GM18498 (cell line): ENCODE data around the gene FBLN2.

Source experiments
- ATAC-seq: cut with Tn5 transposase; IDR thresholded peaks from one replicate; pipeline ENCODE4 v1.9.1; 2021; ENCODE audit warnings: mild to moderate bottlenecking, moderate library complexity; ENCODE audit not compliant: unreplicated experiment

The FBLN2 gene

GRCh38 chr3:13565581-13566452 is 16.9 kb downstream of the FBLN2 start:
- ATAC-seq = no peak

DNA sequence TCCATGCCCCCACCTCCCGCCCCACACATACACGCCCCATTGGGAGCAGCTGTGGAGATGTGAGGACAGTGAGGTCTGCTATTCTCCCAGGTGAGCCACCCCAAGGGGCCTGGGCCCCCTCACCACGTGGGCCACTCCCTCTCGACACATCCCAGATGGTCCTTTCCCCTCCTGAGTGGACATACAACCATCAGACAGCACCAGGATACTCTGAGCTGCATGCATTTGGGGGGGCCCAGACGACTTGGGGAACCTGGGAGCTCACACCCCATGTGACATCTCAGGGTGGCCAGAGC is 17.5 kb downstream of the FBLN2 start:
- no peak for ATAC-seq

- no peak for ATAC-seq
Measured at GRCh38 chr3:13566769-13567310, 17.9 kb downstream of the FBLN2 start.

GRCh38 chr3:13567684-13568514 is 19.0 kb downstream of the FBLN2 start:
- no peak for ATAC-seq

DNA sequence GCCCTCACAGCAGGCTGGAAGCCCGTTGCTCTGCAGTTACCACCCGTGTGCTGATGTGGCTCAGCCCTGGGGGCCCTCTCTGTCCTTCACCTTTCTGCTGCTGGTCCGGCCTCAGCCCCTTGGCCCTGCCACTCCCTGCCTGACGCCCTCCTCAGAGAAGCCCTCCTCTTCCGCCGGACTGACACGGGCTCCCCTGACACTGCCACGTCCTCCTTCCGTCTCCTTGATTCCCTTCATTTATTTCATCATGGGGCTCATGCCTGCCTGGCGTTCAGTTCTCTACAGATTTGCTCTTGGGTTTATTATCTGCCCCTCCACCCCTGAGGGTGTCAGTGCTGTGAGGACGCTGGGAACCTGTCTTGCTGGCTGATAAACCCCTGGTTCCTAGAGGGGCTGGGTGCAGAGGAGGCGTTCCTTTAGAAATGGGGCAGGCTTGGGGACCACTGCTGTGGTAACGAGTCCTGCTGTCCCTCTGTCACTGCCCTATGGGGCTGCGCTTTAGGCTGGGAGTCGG is 19.6 kb downstream of the FBLN2 start:
- no peak for ATAC-seq

- no peak for ATAC-seq
Measured at GRCh38 chr3:13569201-13569600, 20.3 kb downstream of the FBLN2 start.

GRCh38 chr3:13569641-13570390 is 20.9 kb downstream of the FBLN2 start:
- ATAC-seq = no peak

DNA sequence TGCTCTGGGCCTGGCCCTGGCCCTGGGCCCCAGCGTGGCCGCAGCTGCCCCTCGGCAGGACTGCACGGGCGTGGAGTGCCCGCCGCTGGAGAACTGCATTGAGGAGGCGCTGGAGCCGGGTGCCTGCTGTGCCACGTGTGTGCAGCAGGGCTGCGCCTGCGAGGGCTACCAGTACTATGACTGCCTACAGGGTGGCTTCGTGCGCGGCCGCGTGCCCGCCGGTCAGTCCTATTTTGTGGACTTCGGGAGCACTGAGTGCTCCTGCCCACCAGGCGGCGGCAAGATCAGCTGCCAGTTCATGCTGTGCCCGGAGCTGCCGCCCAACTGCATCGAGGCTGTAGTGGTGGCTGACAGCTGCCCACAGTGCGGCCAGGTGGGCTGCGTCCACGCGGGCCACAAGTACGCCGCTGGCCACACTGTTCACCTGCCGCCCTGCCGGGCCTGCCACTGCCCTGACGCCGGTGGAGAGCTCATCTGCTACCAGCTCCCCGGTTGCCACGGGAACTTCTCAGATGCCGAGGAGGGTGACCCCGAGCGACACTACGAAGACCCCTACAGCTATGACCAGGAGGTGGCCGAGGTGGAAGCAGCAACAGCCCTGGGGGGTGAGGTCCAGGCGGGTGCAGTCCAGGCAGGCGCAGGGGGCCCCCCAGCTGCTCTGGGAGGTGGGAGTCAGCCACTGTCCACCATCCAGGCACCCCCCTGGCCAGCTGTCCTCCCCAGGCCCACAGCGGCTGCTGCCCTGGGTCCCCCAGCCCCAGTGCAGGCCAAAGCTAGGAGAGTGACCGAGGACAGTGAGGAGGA is 21.7 kb downstream of the FBLN2 start:
- ATAC-seq = no peak

GRCh38 chr3:13571264-13571663 is 22.3 kb downstream of the FBLN2 start:
- no peak for ATAC-seq

- no peak for ATAC-seq
Measured at GRCh38 chr3:13571831-13572750, 23.2 kb downstream of the FBLN2 start.

- ATAC-seq = no peak
Measured at GRCh38 chr3:13572926-13573623, 24.1 kb downstream of the FBLN2 start.

DNA sequence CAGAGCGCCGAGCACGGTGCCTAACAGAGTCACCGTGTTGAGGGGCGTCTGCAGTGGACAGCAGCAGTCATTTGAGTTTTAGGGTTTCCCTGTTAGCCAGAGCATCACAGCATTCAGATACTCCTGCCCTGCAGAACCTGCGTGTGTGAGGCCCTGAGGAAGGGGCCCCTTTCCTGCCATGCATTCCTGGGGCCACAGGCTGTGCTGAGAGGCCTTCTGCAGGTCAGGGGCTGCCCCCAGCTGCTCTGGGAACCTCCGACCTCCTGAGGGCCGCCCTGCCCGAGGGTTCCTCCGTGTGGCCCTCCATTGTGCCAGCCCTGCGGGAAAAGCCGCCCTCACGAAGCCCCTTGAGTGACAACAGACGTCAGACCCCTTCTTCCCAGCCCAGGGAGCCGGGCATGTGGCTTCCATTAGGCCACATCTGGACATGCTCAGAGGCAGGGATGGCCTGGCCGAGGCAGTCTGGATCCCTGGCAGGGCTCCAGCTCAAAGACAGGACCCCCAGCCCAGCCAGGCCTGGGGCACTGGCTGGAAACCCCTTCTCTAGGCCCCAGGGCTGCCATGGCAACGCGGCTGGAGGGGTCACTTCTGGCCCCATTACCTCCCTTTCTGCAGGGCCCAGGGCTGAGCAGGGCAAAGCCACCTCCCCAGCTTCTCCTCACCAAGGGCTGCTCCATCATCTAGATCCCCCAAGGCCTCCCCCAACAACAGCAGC is 25.3 kb downstream of the FBLN2 start:
- ATAC-seq = no peak

GRCh38 chr3:13574798-13575451 is 26.0 kb downstream of the FBLN2 start:
- no peak for ATAC-seq

- no peak for ATAC-seq
Measured at GRCh38 chr3:13575459-13576061, 26.6 kb downstream of the FBLN2 start.

DNA sequence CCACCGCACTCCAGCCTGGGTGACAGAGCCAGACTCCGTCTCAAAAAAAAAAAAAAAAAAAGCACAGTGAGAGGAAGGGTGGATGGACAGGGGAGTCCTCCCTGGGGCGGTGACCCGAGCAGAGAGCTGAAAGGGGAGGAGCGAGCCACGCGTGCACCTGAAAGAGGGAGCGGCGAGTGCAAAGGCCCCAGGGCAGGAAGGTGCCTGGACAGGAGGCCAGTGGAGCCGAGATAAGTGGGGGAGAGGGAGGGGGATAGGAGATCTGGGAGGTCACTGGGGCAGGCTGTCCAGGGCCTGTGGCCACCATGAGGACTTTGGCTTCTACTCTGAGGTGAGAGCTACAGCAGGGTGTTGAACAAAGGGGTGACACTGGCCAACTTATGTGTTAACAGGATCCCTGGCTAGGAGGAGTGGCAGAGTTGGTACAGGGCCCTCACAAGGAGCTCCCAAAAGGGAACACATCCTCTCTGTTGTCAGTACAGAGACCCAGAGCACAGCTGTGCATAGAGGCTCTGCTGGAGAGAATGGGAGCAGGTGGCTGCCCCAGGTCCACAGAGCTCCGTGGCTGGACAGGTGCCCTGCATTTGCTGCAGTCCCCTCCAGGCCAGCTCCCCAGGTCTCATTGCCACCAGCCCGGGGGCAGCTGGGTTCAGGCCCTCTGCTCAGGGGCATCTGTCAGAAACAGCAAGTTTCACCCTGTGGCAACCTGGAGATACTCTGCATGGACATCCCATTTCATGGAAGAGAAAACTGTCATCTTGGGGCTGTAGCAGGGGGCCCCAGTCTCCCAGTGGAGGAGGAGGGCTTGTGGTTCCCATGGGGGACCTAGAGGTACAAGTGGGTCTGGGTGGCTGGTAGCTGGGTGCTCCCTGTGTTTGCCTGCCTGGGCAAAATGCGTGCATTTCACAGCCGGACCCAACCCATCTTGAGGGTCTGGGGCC is 28.5 kb downstream of the FBLN2 start:
- no peak for ATAC-seq

GRCh38 chr3:13578251-13578650 is 29.3 kb downstream of the FBLN2 start:
- no peak for ATAC-seq
